Stimulated activated CD8-positive, alpha-beta memory T cell treated with anti-CD3 and anti-CD28 coated beads, Interleukin-7, amount 100 ng/mL, for 48 hours (primary cell): ENCODE data around the gene THRB.

Experiments
- DNase-seq, 2 donors: peaks; one replicate each; pipeline ENCODE4 v3.0.0-alpha.2; 2020; ENCODE audit warnings: low read depth in 1 of 2; ENCODE audit errors: extremely low read depth in 1 of 2

The THRB gene

DNA sequence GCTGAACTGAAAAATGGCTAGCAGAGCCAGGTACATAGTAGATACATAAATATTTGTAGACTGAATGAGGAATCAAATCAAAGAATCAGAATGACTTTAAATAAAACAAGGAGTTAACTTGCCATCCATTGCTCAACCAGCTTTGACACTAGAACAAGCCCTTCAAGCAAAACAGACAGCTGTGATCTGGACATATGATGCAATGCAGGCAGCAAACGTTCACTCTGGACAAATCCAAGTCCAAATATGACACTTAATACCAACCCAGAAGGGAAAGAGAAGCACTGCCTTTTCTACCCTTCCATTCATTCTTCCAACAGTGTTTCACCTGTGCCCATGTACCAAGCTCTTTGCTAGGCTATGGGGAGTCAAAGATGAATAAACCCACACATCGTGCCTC is 4.5 kb downstream of the THRB start:
- DNase-seq = no peak

DNA sequence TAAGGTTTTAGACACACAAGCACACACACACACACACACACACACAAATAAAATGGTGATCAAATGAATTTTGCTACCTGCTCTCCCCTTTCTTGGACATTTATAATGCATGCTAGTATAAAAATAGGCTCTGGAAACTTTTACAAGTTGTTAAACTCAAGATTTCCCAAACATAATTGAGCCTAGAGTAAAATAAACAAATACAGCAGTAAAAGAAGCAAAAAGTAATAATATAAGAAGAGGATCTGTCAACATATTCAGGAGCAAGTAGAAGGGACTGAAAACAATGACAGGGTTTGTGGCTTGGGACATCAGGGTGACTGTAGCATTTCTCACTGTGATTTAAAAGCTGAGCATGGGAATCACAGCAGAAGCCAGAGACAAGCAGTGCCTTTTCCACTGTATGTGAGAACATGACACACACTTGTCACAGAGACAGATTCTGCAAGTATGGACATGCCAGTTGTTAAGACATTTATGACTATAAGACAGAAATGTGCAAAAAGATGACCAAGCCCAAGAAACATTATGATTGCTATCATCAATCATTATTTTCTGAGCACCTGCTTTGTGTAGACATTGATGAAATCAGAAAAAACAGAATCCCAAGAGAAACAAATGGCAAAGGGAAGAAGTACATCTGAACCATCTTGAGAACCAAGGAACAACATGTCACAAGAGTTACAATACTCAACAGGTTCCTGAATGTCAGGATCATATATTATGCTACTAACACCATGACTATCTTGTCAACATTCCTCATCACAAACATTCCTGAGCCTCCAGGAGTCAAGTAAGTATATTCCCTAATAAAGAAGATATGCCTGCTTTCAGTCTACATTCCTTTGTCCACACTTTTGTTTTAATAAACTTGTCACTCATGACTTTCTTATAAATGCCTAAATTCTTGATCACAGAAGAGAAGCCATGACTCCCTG is 7.1 kb downstream of the THRB start:
- DNase-seq = no peak

DNA sequence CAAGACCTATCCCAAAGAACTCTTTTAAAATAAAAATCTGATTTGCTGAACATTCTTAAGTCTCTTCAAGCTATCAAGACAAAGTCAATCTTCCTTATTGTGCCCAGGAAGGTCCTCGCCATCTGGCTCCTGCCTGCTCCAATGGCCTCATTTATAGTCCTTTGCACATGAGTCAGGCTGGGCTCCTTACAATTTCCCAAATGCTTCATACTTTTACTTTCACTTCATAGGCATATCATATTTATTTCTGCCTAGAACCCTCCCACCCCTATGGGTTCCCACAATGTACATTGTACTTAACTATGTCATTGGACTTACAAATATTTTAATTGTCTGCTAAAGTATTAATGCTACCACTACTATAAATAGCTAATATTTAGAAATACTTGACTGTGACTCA is 9.1 kb downstream of the THRB start:
- no peak for DNase-seq

DNA sequence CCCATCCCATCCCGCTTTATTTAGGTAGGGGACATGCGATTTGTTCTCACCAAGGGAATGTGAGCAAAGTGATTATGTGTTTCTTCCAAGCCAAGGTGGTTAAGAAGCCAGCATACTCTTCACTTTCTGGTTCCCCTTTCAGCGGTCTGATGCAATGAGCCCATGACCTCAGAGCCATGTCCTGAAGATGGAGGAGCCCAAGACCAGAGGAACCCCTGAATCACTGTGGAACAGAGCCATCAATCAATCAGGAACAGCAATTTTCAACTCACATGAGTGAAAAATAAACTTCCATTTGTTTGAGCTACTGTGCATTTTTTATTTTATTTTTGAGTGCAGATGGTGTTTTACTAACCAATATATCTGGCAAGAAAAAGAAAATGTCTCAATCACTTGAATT is 10.8 kb downstream of the THRB start:
- DNase-seq = no peak

DNA sequence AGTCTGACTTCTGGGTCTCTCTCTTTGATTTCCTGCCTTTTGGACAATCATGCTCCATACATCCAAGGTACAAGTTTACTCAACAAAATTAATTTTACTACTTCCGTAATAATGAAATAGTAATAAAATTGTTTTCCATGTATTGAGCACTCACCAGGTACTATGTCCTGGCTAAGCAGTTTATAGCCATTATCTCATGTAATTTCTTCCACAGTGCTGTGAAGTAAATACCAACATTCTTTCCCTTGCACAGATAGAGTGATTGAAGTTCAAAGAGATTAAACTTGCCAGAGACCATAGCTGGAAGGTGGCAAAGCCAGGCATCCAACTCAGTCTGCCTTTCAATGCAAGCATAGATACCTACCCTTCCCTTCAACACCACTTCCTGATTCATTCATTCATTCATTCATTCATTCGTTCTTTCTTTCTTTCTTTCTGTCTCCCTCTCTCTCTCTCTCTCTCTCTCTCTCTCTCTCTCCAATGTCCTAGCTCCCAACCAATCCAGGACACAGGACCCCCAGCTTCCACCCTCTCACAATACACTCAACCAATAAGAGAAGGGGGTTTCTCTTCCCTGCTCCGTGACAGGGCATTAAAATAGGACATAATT is 12.4 kb downstream of the THRB start:
- DNase-seq = no peak

DNA sequence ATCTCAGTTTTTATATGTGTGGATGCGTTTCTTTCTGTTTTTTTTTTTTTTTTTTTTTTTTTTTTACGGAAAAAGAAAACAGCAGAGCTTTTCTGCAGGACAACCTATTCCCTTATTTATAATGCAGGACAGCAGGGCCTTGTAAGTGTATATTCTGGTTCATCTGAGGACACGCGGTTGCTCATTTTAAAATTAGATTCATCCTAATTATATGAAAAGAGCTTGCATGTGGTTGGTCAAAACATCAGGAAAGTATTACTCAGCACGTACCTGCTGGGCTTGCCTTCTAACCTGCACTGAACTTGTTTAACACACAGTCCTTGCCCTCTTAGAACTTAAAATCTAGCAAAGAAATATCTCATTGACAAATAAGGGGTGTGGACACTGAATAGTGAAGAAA is 13.5 kb downstream of the THRB start:
- no peak for DNase-seq

DNA sequence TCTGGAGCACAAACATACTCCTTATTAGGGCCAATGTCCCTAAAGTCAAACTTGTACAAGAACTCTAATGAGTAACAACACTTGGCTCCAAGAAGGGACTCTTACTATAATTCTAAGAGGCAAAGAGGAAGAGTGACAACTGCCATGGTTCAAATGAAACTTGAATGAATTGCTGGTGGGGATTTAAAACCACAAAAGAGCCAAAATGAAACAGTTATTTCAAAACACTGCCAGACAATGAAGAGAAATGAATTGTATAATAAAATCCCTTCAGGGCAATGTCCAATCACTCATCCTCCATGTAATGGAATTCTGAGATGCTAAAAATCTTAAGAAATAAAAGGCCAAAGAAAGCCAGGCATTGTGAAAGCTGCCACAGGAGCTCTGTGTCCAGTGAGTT is 14.2 kb downstream of the THRB start:
- no peak for DNase-seq

DNA sequence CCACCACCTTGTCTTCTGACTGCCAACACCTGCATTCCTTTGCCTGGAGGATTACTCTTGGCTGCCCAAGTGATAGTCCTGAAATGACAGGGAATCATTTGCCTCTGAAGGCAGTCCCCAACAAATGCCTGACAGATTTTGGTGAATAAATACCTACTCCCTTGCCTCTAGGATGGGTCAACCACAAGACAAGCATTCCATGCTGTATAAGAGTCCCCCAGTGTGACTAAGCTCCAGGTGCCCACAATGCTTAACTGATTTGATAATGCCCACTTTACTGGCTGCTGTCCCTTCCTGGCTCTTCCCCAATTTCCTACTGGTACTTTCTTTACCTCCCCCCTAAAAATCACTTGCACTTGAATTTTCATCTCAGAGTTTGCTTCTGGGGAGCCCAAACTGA is 14.8 kb downstream of the THRB start:
- DNase-seq = no peak

DNA sequence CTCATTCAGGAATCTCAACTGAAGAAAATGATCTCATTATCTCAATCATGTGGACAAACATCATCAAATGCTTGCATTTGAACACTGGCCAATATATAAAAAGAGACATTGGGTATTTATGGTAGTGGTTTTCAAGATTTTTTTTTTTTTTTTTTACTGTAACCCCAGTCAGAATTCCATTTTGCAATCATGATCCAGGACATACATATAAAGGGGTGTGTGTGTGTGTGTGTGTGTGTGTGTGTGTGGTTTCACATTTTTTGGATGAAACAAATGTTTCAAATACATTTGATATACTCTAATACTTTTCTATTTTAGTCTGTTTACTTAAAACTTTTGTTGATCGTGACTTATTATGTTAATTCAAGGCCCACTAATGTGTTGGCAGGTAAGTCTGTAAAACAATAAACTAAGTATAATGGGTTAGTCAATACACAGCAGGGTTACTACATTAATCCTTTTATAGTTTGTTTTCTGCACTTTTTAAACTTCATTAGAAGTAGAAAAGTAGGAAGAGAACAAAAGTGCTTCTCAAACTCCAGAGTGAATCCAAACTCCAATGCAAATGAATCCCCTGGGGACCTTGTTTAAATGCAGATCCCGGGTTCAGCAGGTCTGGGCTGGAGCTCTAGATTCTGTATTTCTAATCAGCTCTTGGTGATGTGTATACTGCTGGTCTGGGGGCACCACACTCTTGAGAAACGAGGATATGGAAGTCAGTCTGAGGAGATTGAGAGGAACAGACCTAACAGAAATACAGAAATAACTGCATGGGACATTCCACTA is 17.6 kb downstream of the THRB start:
- DNase-seq = no peak

DNA sequence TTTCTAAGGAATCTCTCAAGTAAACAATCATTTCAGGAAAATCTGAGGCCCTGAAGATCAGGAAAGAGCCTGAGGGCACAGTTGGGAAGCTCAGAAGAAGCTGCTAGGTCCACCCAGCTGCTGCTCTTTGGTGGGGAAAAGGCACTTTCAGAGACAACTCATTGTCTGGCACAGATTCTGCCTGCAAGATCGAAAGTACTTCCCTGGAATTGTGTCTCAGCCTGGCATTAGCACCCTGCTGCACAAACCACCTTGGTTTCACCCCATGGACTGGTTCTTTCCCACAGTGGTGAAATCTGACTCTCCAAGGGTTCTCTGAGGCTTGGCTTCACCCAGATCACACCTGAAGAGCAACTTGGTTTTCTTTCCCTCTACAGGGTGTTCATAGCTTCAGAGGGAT is 18.7 kb downstream of the THRB start:
- DNase-seq = no peak

DNA sequence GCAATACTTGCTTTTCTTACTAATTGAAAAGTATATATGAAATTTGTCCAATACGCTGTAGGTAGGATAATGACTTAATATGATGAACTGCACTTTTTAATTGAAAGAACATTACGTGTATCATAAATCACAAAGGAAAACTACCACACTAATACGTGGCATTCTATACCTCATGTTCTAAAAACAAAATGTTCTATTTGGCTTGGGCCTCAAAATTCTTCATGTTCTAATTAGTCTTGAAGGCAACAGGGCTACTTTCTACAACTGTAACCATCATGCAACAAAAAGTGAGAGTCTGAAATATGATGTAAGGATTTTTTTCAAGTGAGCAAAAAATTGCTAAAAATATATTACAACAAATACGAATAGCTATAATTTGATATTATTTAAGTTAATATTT is 19.8 kb downstream of the THRB start:
- no peak for DNase-seq

DNA sequence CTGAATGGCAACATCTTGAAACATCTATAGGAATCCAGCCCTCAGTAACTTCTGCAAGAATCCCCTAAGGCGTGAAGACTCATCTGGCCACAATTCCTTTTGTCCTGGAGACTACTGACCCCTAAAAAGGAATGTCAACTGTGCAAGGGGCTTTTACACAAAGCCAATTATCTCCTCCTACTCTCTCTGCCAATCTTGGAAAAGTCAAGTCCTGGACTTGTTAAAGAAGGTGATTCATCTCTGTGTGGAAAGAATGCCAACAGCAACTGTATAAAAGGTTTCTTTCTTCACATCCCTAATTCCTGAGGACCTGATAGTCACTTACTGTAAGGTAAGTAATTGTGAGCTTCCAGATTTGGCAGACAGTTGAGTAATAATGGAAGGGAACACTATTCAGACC is 22.3 kb downstream of the THRB start:
- no peak for DNase-seq

DNA sequence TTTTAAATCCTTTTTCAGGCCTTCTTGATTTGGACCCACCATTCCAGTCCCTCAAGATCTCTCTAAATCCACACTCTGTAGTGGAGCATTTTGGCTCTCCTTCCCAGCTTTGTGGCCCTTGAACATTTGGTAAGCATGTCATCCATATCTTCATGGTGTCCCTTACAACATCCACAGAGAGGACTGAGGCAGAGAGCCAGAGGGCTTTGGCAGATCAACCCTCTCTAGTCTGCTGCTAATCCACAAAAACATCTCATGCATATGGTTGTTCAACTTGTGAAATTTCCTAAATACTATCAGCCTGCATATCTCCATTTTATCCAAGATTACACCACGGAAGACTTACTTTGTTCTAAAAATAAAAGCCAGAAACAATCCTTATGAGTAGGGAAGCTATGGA is 23.2 kb downstream of the THRB start:
- no peak for DNase-seq

DNA sequence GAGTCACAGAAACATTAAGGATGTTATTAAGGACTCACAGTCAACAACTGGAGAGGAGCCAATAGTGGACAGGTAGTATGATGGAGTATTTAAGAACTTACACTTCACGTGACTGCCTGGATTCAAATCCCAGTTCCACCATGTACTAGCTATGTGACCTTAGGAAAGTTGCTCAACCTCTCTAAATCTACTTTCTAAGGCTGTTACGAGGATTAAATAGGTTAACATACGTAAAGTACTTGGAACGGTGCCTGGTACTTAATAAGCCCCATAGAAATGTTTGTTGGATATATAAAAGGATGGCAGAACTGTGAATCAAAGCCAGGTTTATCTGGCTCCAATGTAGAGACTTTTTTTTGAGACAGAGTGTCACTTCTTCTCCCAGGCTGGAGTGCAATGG is 24.4 kb downstream of the THRB start:
- DNase-seq = no peak

DNA sequence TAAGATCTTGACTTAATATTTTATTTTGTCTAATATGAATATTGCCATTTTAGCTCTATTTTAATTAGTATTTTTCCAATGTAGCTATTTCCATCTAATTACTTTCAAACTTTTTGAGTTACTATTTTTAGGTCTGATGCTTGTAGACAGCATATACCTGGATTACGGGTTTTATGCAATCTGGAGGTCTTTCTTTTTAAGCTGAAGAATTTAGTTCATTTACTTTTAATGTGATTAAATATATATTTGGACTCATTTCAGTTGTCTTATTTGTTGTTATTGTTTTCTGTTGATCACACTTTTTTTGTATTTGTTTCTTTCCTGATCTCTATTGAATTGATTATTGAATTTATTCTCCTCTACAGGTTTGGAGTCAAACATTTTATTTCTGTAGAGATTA is 30.3 kb downstream of the THRB start:
- DNase-seq = no peak

DNA sequence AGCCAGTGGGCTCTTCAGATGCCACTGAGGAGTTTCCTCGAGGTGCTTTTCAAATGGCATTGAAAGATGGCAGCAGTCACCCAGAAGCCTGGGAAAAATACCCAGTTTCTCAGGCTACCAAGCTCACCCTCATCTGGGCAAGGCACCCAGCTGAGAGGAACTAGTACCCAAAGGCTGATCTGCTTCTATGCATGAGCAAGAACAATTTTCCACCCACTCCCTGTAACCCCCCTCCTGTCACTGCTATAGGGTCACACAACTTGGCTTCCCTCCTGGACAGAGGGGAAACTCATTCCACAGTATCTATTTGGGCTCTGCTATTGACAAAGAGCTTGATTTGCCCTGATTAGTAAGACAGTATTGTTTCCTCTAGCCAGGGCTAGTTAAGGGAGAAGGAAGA is 31.9 kb downstream of the THRB start:
- no peak for DNase-seq

DNA sequence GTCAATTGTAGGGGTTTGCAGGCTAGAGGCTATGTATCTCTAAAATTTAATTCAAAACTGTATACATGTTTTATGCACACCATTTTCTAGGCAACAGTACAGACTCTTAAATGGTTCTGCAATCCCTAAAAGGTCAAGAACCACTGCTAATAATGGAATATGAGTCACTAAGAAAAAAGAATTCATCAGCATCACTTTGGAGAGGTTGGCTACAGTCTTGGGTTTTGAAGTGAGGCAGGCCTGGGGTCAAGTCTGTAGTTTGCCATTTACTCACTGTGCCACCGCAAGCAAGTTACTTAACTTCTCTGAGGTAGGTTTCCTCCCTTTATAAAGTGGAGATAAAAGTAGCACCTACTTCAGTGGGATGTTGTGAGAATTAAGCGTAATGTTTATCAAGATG is 33.7 kb downstream of the THRB start:
- DNase-seq = no peak

DNA sequence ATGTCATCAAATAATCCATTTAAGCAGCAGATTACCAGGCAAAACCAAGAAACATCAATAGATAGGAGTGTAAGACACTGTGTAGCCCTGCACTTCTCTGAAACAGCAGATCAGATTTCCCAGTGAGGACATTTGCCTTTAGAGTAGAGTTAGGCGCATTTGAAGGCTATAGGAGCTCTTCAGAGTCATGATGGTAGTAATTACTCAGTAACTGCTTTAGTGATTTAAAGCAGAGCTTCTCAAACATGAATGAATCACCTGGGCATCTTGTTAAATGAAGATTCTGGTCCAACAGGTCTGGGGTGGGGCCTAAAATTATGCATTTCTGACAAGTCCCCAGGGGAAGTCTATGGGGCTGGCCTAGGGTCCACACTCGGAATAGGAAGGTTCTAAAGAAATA is 36.9 kb downstream of the THRB start:
- DNase-seq = no peak

DNA sequence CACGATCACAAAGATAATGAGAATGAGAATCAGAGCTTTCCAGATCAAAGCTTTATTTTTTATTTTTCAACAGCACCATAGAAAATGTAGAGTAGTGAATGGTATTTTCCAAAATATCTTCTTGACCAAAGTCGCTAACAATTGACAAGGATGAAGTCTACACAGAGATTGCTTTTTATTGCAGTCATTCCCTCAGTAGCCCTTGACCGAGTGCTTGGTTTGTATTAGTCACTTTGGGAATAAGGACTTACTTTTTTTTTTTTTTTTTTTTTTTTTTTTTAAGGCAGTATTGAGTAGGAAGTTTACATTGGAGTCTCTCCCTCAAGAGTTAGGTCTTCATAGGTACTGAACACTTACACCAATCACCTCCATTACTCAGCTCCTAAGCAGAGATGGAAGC is 39.8 kb downstream of the THRB start:
- no peak for DNase-seq

DNA sequence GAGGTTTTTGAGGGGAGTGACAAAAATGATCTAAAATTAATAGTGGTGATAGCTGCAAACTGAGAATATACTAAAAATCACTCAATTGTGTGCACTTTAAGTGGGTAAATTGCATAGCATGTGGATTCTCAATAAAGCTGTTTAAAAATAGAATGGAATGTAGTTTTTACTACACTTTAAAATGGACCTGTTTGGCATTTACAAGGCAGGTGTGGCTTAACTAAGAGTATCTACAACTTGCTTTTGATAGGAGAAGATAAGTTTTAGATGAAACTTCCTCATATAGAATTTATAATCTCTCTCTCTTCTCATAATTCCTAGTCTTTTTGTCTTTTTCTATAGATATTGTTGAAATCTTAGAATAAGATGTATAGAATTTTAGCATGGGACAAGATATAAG is 40.3 kb downstream of the THRB start:
- no peak for DNase-seq

DNA sequence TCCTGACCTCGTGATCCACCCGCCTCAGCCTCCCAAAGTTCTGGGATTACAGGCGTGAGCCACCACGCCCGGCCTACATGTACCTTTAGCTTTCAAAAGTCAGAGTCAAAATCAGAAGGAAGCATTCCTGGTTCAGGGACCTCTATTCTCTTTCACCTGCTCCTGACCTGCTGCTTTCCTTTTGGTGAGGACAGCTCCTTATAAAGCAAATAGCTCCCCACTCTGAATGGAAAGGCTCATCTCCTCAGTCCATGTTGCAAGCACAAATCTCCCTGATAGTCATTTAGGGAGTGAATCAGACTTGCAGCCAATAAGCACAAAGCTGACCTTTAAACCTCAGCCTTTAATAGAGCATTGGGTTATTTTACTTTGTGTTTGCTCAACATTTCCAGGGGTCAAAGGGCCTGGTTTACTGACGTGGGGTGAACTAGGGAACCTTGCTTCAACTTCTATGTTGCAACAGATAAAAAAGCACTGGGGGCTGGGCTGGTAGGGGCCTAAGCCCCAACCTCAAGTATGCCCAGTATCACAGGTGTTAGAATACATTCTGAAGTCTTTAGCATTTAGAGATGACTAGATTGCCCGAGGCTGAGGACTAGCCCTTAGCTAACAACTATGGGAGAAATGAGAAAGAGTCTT is 43.1 kb downstream of the THRB start:
- no peak for DNase-seq
